Activated gamma-delta T cell treated with anti-CD3 and anti-CD28 coated beads, Interleukin-2, amount 50 U/mL, for 16 hours (primary cell): Measurements from ENCODE around the gene INTS7.
"Not testable (repeated sequence)": the region's sequence is repeated elsewhere in the genome, so short reads cannot be mapped to it uniquely, and the experiment has no call there.

ENCODE experiments used
- DNase-seq: peaks from one replicate; pipeline ENCODE4 v3.0.0-alpha.2; 2020; ENCODE audit warnings: low read depth

INTS7 gene

DNA sequence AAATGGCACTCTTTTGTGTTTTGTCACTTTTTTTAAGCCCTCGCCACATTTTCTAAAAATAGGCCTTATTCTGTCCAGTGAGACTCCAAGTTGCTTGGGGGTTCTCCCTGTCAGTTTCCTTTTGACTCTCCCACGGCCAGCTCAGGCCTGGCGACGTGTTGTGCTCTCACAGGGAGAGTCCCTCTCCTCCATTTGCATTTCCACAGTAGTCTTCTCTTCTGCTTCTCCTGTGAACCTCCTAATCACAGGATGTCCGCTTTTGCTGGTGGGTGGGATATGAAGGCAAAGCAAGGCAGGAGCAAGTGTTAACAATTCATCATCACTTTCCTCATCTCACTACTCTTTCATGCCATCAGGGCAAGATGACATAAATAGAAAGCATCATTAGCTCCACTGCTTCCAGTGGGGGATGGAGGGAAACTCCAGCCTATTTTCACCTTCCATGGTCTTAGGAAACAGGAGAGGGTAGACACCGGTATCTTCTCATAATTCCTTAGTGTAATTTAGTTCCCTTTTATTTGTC, 99.8 kb downstream of the INTS7 start:
- DNase-seq, result no peak

DNA sequence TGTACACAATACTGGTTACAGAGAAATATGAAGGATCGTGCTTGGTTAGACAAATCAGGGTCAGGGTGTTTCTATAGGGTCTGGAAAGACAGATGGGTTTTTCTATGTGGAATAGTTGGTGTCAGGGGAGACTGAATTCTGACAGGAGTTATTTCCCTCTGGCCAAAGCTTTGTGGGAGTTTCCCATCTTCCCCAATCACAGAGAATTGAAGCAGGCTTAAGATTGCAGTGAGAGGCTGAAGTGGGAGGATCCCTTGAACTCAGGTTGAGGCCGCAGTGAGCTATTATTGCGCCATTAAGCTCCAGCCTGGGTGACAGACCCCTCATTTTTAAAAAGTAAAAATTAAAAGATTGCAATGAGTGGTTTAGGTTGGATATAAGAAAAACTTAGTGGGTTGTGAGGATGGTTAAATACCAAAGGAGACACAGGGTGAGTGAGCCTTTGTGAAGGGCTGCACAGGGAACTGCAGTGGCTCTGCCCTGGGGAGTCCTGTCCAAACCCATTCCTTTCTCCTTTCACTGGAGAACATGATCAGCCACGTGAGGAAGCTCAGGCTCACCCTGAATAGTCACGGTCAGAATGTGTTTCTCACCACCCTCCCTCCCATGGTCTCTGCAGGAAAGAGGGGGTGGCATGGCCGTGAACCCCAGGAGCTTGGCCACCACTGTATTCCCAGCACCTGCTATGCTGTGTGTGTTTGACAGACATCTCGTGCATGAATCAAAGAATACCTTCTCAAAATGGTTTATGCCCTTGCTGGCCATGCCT, 101.2 kb downstream of the INTS7 start:
- no peak for DNase-seq

DNA sequence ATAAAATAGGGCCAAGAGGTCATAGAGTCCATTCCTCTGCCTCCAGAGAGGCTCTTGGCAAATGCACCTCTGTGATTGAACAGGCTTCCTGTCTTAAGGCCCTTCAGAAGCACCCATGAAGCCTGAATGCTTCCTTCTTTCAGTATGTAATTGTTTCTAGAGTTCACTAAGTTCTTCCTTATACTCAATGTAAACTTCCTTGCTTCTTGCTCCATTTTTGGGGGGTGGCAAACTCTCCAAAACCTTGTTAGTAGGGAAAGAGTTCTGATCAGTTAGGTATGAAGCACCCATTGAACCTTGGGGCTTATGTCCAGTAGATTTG, 102.5 kb downstream of the INTS7 start:
- no peak for DNase-seq

DNA sequence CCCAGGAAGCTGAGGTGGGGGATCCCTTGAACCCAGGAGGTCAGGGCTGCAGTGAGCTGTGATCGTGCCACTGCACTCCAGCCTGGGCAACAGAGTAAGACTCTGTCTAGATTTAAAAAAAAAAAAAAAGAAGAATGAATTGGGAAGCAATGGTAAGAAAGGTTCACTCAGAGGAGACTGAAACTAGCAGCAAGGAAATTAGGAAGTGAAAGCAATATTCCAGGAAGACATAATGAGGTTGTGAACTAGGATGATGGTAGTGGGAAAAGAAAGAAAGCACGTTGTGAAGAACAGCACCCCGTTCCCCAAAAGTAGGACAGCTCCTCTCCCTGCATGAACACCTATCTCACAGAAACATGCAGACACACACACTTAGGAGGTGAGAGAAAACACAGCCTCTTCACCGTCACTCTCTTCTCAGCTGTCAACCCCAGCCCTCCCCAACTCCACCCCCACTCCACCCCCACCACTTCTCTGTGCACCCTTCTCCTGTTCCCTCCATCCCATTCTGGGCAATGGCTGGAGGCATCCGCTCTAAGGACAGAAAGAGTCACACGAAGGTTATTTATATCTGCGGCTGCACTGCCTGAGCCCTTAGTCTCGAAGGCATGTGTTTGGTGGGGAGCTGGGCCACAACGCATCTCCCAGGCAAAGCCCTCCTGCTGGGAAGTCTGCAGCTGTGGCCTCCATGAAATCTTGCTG, 103.0 kb downstream of the INTS7 start:
- DNase-seq, result no peak

DNA sequence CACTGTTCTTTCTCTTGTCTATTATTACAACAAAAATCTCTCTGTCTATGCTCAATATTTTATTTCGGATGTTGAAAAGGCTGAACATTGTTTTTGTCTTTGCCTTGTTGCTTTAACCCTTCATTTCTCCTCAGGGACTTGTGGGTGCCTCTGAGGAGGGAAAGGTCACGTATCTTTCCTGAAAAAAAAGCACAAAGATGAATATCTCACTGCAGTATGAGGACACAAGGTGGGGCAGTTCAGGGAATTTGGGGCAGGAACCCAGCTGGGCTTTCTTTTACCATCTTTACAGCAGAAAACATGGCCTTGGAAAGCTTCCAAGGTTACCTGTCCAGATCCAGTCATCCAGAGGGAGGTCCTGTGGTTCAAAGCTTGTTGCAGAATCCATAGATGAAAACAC, 105.7 kb downstream of the INTS7 start:
- DNase-seq, result no peak

DNA sequence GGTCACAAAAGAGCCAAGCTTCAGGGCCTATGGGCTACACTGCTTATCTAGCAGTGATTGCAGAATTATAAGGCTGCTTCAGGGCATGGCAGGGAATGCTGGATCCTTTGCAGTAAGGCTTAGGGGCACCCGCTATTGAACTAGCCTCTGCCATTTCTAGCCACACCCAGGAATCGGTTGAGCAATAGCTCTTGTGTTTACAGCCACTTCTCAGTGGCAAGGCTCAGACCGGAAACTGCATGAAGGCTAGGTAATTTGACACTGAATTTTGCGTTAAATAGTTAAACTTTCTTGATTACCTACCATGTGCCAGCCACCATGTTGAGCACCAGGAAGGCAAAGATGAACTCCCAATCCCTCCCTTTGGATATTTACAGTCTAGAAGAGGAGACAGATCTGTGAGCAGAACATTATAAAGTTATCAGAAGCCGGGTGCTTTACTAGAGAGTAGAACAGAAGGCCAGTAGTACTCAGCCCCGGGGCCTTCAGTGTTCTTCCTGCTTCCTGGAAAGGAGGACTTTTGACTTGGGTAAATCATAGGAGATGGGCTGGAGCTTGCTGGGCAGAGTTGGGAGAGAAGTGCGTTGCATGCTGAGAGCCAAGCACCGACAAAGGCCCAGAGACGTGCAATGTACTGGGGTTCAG, 106.2 kb downstream of the INTS7 start:
- no peak for DNase-seq

DNA sequence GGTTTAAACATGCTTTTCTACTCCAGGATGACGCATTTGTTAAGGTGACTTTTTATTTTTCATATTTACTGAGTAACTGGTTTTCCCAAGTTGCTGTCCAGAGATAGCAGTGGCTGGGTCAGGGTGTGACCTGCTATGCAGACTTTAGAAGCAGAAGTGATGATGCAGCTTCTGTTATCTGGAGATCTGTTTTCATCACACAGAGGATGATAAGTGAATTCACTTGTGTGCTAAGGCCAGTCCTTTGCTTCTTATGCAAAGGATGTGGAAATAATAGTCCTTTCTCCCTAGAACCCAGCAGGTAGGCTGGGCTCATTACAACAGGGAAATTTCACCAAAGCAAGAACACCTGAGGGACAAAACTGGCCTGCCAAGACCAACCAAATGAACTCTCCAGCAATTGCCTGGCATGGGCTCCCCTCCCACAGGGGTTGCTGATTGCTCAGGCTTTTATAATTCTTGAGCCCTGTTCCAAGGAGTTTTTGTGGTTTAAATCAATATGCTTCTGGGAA, 107.0 kb downstream of the INTS7 start:
- DNase-seq, result no peak

DNA sequence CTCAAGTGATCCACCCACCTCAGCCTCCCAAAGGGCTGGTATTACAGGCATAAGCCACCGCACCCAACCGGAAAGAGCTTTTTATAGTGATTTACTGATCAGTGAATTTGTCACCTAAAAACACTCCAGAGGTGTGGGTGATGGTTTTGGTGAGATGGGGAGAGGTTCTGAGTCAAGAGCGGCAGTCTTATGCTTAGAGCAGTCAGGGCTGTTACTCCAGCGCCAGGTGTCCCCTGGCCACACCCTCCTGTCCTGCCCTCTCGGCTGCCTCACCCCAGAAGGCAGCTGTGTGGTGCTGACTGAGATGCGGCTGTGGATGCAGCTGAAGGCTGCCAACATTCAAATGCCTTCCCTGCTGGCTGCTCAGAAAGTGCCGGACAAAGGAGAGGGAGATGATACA, 110.3 kb downstream of the INTS7 start:
- DNase-seq, result no peak

DNA sequence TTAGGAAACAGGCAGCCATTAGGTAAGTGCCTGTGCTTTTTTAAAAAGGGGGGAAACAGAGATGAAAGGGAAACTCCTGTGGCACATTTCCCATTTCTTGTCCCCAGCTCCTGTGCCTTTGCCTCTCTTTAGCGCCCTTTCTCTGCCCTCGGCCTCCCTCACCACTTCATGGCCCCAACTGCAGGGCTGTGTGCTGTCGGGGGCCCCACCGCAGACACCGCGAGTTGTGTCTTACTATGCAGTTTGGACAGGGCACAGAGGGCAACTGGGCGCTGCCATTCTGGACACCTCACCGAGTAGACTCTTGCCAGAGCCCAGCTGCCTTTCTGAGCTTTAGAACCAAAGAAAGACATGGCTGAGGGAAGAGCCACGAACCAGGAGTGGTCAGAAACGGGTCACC, 111.1 kb downstream of the INTS7 start:
- DNase-seq, result no peak

DNA sequence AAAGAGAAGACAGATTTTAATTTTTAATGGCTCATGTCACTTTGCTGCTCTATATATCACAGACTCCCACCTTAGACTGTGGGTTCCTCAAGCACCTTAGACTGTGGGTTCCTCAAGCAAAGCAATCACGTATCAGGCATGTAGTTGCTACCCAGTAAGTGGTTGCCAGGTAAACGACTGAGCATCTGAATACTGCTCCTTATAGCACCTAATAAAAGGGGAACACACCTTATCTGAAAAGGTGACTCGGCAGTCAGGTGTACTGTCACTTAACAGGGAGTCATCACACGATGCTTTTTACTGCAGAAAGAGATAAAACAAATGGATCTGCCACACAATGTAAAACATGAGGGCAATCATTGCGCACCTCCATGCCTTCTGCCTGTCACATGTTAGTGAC, 112.3 kb downstream of the INTS7 start:
- DNase-seq, result no peak

DNA sequence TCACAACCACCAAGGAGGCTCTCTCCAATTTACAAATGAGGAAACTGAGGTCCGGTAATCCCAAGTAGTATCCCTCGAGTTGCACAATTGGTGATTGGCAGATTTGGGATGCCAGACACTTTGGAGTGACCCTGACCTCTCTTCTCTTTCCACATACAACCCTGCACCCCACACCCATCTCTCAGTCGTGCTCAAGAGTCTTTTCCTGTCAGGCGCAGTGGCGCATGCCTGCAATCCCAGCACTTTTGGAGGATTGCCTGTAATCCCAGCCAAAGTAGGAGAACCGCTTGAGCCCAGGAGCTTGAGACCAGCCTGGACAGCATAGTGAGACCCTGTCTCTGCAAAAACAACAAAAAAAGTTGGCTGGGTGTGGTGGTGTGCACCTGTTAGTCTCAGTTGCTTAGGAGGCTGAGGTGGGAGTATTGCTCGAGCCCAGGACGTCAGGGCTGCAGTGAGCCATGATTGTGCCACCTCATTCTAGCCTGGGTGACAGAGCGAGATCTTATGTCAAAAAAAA, 113.7 kb downstream of the INTS7 start:
- no peak for DNase-seq

DNA sequence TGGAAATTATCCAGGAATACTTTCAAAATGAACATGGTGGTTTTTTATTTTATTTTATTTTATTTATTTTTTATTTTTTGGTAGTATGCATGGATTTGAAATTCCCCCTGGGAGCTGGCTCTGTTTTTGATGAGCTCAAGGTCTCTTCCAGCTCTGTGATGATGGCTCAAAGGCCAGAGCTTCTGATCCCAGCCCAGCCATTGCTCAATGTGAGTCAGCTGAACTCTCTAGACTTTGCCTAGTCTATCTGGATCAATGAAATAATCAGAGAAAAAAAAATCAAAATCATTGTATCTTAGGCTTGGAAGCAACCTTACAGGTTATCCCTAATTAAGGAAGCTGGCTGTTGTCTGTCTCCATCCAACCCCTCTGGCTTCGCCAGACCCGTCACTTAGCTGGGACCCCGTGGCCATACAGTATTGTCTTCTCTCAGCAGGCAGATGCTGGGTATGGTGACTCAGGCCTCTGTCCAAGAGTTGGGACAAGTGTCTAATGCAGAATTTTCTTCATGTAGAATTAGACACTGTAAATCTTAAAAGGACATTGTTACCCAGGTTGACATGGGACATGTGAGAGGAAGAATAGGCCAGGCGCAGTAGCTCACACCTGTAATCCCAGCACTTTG, 114.6 kb downstream of the INTS7 start:
- DNase-seq, result no peak

DNA sequence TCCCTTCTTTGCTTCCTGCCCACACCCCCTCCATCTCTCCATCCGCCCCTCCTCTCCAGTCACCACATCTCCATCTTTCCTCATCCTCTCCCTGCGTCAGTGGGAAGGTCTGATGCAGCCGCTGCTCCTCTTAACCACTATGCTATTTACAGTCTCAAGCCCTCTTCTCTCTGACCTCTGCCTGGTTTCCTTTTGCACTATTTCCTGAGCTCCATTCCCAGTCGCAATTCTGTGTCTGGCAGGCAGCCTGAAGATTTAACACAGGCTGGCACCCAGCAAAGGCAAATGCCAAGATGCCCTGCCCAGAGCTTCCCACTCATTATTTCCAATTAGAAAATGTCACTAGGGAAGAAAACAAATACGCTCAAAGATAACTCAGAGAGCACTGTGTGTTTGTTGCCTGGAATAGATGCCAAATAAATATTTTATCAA, 115.2 kb downstream of the INTS7 start:
- DNase-seq, result no peak

DNA sequence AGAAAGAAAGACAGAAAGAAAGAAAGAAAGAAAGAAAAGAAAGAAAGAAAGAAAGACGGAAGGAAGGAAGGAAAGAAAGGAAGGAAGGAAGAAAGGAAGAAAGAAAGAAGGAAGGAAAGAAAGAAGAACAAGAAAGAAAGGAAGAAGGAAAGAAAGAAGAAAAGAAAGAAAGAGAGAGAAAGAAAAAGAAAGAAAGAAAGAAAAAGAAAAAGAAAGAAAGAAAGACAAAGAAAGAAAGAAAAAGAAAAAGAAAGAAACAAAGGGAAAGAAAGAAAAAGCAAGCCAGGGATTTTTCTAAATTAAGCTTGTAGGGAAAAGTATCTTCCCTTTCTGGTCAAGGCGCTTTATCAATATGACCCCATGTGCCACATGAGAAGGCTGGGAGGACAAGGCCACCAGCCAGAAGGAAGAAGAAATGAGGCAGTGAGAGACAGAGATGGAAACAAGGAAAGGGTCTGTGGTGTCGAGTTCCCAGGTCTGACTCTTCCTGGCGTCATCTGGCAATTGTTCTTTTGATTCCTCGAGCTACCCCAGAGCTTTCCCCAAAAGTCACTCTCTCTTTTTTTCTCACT, 116.4 kb downstream of the INTS7 start:
- DNase-seq, result no peak

DNA sequence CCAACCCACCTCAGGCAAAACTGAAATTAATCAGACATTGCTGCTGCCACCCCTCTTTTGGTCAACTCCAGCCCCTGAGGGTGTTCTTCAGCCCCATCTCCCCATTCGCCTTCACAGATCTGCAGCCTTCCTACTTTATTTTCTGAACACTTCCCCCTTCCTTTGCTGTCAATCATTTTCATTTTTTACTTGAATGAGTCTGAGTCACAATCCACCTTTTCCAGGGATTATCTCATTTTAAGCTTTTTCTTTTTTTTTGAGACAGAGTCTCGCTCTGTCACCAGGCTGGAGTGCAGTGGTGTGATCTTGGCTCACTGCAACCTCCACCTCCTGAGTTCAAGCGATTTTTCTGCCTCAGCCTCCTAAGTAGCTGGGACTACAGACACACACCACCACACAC, 118.9 kb downstream of the INTS7 start:
- DNase-seq, result not testable (repeated sequence)

DNA sequence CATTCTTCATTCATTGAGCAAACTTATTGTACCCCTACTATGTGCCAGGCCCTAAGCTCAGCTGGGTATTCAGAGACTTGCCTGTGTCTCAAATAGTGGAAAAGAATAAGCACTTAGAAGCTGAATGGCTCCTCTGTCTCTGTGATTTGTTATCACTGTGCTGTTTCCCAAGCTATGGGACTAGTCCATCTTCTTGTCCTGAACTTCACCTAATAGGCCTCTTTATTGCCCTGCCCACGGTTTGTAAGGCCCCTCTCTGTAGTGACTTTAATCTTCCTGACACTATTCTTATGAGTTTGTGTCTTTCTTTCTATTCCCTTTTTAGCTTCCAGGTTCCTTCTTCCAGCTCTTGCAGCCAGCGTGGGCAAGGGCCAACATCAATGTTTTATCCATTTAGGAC, 119.4 kb downstream of the INTS7 start:
- no peak for DNase-seq

DNA sequence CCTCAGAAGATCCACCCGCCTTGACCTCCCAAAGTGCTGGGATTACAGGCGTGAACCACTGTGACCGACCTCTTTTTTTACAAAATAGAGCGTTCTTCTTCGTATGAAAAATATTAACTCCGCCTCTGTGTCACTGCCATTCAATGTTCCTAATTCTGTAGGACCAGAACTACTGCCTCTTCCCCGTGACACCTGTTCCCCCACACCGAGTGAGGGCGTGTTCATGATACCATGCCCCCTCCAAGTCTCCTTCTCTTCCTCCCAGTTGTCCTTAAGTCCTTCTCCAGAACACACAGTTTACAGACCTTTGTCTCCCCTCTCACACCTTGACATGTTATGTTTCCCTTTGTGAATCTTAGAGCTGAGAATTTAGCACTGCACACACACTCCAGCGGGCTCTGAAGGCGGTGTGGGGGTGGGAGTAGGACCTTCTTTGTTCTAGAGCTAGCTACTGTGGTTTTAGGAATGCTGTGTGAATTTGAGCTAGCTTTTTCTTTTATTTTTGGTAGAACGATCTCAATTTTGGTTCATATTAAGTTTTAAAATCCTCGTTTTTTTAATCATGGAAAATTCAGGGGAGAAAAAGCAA, 122.4 kb downstream of the INTS7 start:
- no peak for DNase-seq

DNA sequence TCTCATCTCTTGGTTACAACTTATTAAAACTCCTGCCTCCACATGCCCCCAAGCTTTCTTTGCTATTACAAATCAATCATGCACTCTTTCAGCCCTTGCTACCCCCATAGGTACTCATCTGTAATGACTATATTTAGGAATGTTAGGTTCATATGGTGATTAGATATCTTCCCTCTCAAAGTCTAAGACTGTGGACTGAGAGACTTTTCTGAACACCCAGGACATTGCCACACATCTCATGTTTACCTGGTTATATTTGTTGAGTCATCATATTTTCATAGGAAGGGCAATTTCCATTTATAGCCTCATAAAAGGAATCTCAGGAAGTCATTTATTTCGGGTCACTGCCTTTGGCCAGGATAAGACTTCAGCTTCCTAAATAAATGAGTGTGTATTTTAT, 123.3 kb downstream of the INTS7 start:
- no peak for DNase-seq

DNA sequence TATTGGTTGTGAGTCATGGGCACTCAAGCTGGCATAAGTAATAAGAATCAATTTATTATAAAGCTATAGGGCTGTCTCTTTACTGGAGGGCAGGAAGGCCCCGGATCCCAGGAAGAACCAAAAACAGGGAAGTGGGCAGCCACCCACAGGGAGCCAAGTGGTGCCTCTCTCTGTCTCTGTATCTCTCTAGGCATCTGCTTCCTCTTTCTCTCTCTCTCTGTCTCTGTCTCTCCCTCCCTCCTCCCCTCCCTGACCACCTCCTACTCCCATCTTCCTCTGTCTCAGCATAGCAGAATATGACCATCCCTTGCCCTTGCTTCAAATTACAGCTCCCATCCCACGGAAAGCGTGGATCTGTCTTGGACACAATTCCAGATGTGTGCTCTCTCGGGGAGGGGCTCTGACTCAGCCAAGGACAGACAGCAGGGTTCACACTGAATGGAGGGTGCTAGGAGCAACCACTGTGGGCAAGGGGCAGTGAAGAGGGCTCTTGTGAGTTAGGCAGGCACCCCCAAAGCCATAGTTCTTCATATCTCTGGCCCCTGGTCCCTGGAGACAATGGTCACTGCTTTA, 124.4 kb downstream of the INTS7 start:
- no peak for DNase-seq

DNA sequence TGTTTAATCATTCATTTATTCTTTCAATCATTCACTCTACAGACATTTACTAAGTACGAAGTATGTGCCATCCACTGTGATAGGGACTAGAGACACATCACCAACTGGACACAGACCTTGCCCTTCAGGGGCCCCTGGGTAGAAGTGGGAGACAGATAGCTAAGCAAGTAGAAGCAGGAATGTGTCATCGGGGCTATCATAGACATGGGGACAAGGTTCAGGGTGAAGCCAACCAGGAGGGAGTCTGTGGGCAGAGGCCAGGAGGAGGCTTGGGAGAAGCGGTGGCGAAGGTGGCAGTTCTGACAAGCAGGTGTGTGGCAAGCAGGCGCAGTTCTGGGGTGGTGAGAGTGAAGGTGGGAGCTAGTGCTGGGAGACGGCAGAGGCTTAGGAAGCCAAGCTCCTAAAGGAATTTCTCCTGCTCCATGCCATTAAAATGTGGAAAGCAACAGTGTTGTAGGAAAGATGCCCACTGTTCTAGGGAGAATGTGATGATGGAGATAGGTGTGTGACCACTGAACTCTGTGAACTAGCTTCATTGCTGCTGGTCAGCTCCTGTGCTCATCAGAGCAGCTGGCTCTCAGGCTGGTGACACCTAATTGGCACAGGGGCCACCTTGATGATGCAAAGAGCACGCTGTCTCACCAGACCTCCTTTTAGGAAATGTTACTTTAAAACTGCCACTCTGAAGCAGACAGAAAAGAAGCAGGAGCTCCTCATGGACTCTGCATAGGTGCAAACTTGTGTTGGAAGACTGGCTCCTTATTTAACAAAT, 125.1 kb downstream of the INTS7 start:
- no peak for DNase-seq
